K562 (cell line): ENCODE measurements around the gene MCC. TPM values are rescaled to one million over a fixed set of nuclear protein-coding genes. Genes with fewer than 3 reads are reported as not detected.

Source experiments
- ATAC-seq: fragments of 200-7000 bp; cut with Tn5 transposase; 3 replicates; pipeline ENCODE4 v1.9.1; 2020; ENCODE audit warnings: moderate library complexity
- BruUV-seq: library from RNA; stranded (reverse); fragments of 400-500 nt; replicated peaks from 2 replicates; lab custom pipeline; 2021; lab: Mats Ljungman, UMichigan
- CTCF ChIA-PET: fragments of 300-600 bp; formaldehyde crosslinking; extraction: SDS; loops from one replicate; lab custom pipeline; 2021; ENCODE audit warnings: low intra/inter-chr PET ratio; lab: Yijun Ruan, JAX
- POLR2A ChIA-PET: fragments of 300-600, 350-650 bp; sonication (Branson Sonifier 250); formaldehyde crosslinking; extraction: SDS; loops from one replicate; lab custom pipeline; 2021; ENCODE audit warnings: antibody characterized with exemption, inconsistent platforms; lab: Yijun Ruan, JAX
- DNase-seq, 4 experiments: peaks; one replicate each; pipeline versions ENCODE4 v3.0.0 to v3.0.0-alpha.2; 2011 to 2018; ENCODE audit warnings: low spot score in 3 of 4, mixed read lengths in 3 of 4; ENCODE audit errors: extremely low read depth in 1 of 4
- FAIRE-seq: peaks from 2 replicates; lab custom pipeline; 2011; peaks lifted over from hg19 to GRCh38; lab: Jason Lieb, UNC
- H2AFZ ChIP-seq: 2 replicates; pipeline ENCODE4 v1.6.0; 2011; ENCODE audit warnings: low read depth, low read length, control low read depth, inconsistent platforms
- H3K27ac ChIP-seq: fragments of 200-600 bp; 3 replicates; pipeline ENCODE4 v1.8.0; 2011; ENCODE audit warnings: low read depth, mild to moderate bottlenecking, control low read depth, inconsistent platforms, low read length, moderate library complexity, mixed read lengths; ENCODE audit errors: extremely low read depth
- H3K27me3 ChIP-seq, 2 experiments: fragments of 300-600 bp in 1 of 2; 2 replicates in 1 of 2; 3 replicates in 1 of 2; pipeline versions ENCODE4 v1.6.0 to v1.8.0; 2011; ENCODE audit warnings: inconsistent platforms in 2 of 2, low read length in 2 of 2, mild to moderate bottlenecking in 1 of 2, mixed read lengths in 1 of 2, moderate library complexity in 1 of 2; ENCODE audit not compliant: control insufficient read depth in 2 of 2, insufficient read depth in 2 of 2
- H3K36me3 ChIP-seq: fragments of 300-600 bp; 3 replicates; pipeline ENCODE4 v1.8.0; 2011; ENCODE audit warnings: mild to moderate bottlenecking, low read length, inconsistent platforms; ENCODE audit not compliant: control insufficient read depth, insufficient read depth
- H3K4me1 ChIP-seq, 2 experiments: fragments of 200-600 bp in 1 of 2; replicated peaks in 1 of 2; 2 replicates in 1 of 2; 3 replicates in 1 of 2; pipeline versions ENCODE4 v1.5.1 to v1.8.0; 2011; ENCODE audit warnings: inconsistent platforms in 2 of 2, low read length in 2 of 2, mild to moderate bottlenecking in 1 of 2, mixed read lengths in 1 of 2, moderate library complexity in 1 of 2; ENCODE audit not compliant: control insufficient read depth in 2 of 2, insufficient read depth in 2 of 2
- H3K4me2 ChIP-seq: 2 replicates; pipeline ENCODE4 v1.6.1; 2011; ENCODE audit warnings: low read length, control low read depth, inconsistent platforms, mixed read lengths; ENCODE audit not compliant: insufficient read depth
- H3K4me3 ChIP-seq: fragments of 200-600 bp; sonication (generic), shearing (Covaris generic); 2 replicates; pipeline ENCODE4 v1.5.1; 2016; ENCODE audit warnings: control low read depth, inconsistent platforms
- H3K79me2 ChIP-seq: fragments of 200-600 bp; 3 replicates; pipeline ENCODE4 v1.8.0; 2011; ENCODE audit warnings: low read length, inconsistent platforms; ENCODE audit not compliant: control insufficient read depth, insufficient read depth
- H3K9ac ChIP-seq, 2 experiments: 2 replicates each; pipeline versions ENCODE4 v1.6.0 to v1.6.1; 2011; ENCODE audit warnings: low read depth in 2 of 2, low read length in 2 of 2, control low read depth in 1 of 2, inconsistent platforms in 1 of 2, mild to moderate bottlenecking in 1 of 2, mixed read lengths in 1 of 2; ENCODE audit not compliant: insufficient read depth in 1 of 2
- H3K9me1 ChIP-seq: one replicate; pipeline ENCODE4 v1.6.0; 2011; ENCODE audit warnings: inconsistent platforms, mild to moderate bottlenecking, low read length, moderate library complexity; ENCODE audit not compliant: control insufficient read depth, insufficient read depth
- H3K9me3 ChIP-seq: replicated peaks from 2 replicates; pipeline ENCODE4 v1.5.1; 2011; ENCODE audit warnings: low read depth, low read length, inconsistent platforms; ENCODE audit not compliant: control insufficient read depth, insufficient read depth
- H4K20me1 ChIP-seq: replicated peaks from 2 replicates; pipeline ENCODE4 v1.6.1; 2011; ENCODE audit warnings: low read length, inconsistent platforms, mixed read lengths; ENCODE audit not compliant: control insufficient read depth, insufficient read depth
- C11orf30 ChIP-seq: fragments of 450-650 bp; IDR thresholded peaks from 2 replicates; pipeline ENCODE4 v1.6.1; 2016; ENCODE audit warnings: low read depth, mild to moderate bottlenecking
- NFE2L1 ChIP-seq: fragments of 450-650 bp; IDR thresholded peaks from 2 replicates; pipeline ENCODE4 v1.6.1; 2016; ENCODE audit warnings: missing genetic modification characterization, low read depth, mild to moderate bottlenecking, missing compliant biosample characterization, moderate library complexity, borderline replicate concordance
- SUPT5H ChIP-seq: fragments of 450-650 bp; IDR thresholded peaks from 2 replicates; pipeline ENCODE4 v1.6.1; 2016
- ZNF316 ChIP-seq: fragments of 450-650 bp; IDR thresholded peaks from 2 replicates; pipeline ENCODE4 v1.6.1; 2016
- WGBS: fragments of 100-300 bp; shearing (Covaris generic); methylation state at CpG from one replicate; pipeline ENCODE4 v1.1.6; 2016; ENCODE audit warnings: low coverage, mixed read lengths; ENCODE audit not compliant: insufficient coverage; ENCODE audit errors: missing lambda C conversion rate; 5-methylcytosine and 5-hydroxymethylcytosine counted together
- in situ Hi-C: fragments of 300-500 bp; cut with MboI; formaldehyde crosslinking; loops from 4 replicates; pipeline ENCODE4 v1.15.0; 2018; ENCODE audit warnings: inconsistent platforms, mixed read lengths
- intact Hi-C: fragments of 100-400 bp; cut with micrococcal nuclease; formaldehyde crosslinking; loops from 2 replicates; pipeline ENCODE4 v1.14.2; 2022
- polyA plus RNA-seq, 8 experiments: library from polyadenylated mRNA; depleted of rRNA in 4 of 8; stranded (reverse) in 5 of 8; unstranded in 3 of 8; fragments of >200 nt; fragmentation: Nextera tagmentation in 2 of 8; fragmentation: Illumina TruSeq in 1 of 8; extraction: Ambion mirVana in 2 of 8; extraction: Trizol in 1 of 8; gene quantifications; 2 replicates each; pipeline versions ENCODE4 v1.2.1 to v1.2.3, GENCODE V29; 2011 to 2014; ENCODE audit warnings: inconsistent platforms in 1 of 8, missing spikeins in 1 of 8
- total RNA-seq, 7 experiments: library from RNA; depleted of rRNA in 6 of 7; stranded (reverse); fragments of >200 nt in 6 of 7; fragmentation: Illumina TruSeq in 2 of 7; extraction: Trizol in 2 of 7; gene quantifications; 2 replicates each; pipeline versions ENCODE4 v1.2.1 to v1.2.3, GENCODE V29; 2011 to 2021; ENCODE audit warnings: low replicate concordance in 1 of 7
- TF ChIP-seq, protein P1 (sequence below): fragments of 250-450 bp; sonication (Bioruptor Pico); IDR thresholded peaks from 2 replicates; pipeline ENCODE4 v1.9.0; 2021; ENCODE audit warnings: mild to moderate bottlenecking, inconsistent platforms

MCC gene
- total and polyA plus RNA-seq, 9 of the 15 experiments (the other 6 are each of a cell fraction or from before 2014, with no cell fraction given): 0.04 to 0.24 (median 0.06) TPM; not detected in 1

DNA sequence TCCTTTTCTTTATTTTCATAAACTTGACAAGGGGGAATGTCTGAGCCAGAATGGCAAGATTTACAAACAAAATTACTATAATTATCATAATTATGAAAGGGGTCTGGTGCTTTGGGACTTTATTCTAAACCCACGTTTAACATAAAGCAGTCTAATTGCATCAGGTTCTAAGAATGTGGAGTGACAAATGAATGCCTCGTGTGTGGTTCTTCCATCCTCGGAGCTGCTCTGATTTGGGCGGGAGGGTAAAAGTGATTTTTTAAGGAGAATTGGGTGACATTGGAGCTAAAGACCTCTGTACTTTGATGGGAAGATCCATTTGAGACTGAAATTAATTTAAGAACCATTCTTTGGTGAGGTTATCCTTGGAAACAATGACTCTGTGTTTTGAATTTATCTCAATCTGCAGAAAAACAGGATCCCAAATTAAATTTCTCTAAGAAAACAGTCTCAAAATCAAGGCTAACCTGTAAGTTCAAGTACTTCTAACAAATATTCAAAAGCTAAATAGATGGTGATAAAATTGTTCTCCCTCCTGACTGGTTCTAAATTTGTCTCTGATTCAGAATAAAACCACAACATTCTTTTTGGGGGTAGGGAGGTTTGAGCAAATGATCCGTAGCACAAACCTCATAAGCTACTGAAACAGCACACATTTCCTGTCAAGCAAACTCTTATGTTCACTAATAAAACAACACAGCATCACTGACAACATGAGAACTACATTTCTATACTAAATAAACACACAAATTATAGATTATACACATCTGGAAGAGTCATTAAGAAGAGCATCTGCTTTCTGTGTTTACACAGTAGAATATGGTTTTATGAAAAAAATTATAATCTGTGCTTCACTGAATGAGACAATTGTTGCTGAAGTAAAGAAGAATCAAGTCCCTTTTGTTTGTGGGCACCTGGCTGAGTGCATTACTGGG, 426.1 kb downstream of the MCC start (continued):
- TF ChIP-seq, protein P1, sequence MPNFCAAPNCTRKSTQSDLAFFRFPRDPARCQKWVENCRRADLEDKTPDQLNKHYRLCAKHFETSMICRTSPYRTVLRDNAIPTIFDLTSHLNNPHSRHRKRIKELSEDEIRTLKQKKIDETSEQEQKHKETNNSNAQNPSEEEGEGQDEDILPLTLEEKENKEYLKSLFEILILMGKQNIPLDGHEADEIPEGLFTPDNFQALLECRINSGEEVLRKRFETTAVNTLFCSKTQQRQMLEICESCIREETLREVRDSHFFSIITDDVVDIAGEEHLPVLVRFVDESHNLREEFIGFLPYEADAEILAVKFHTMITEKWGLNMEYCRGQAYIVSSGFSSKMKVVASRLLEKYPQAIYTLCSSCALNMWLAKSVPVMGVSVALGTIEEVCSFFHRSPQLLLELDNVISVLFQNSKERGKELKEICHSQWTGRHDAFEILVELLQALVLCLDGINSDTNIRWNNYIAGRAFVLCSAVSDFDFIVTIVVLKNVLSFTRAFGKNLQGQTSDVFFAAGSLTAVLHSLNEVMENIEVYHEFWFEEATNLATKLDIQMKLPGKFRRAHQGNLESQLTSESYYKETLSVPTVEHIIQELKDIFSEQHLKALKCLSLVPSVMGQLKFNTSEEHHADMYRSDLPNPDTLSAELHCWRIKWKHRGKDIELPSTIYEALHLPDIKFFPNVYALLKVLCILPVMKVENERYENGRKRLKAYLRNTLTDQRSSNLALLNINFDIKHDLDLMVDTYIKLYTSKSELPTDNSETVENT (CRISPR knock-in tag): no peak
- no peak for TF ChIP-seq NFE2L1
- TF ChIP-seq, all 486 proteins: peak for 0

GRCh38 chr5:113060408-113061025, 427.7 kb downstream of the MCC start:
- TF ChIP-seq C11orf30 (0 out of 2 replicates have a peak, but pooled peaks have one; percentile 16), SUPT5H (no peak), ZNF316 (peak; percentile 47)
- Histone ChIP-seq H3K9me3 (no peaks in the 10 kb centered on the region), H3K36me3 (no peaks in the 10 kb centered on the region), H2AFZ (no peak overlapping the region), H3K9ac (no peak overlapping the region), H3K9me1 (no peaks in the 10 kb centered on the region), H3K27me3 (peaks cover 5 to 24% of the 10 kb centered on the region in 2 experiments; a peak in 4 of 5 replicates), H3K4me1 (no peaks in the 10 kb centered on the region), H3K4me3 (no peak overlapping the region), H4K20me1 (no peaks in the 10 kb centered on the region), H3K79me2 (no peaks in the 10 kb centered on the region), H3K4me2 (no peak overlapping the region), H3K27ac (no peak overlapping the region)
- DNase-seq (no peak), ATAC-seq (no peak; the same call in 2 of the 3 replicates), FAIRE-seq (no peak)
- BruUV-seq: no TSS peak
- WGBS: 42% methylated on average over 4 of the region's 4 CpGs
- intact Hi-C loops: no loop called here
- in situ Hi-C loops: no loop called here
- POLR2A ChIA-PET: interaction anchor here (0.7 to 2.6 kb wide), 4 partner anchors 9 to 20 kb away, joined by 4 to 15 read pairs (median 4); no protein-coding TSS in a partner anchor
- CTCF ChIA-PET: no interaction called here
